Fibroblast of upper back skin (primary cell): ENCODE results near the gene ALG9.

Source experiments
- DNase-seq: peaks from one replicate; pipeline ENCODE4 v3.0.0-alpha.2; 2013

The ALG9 gene

GRCh38 chr11:111878849-111879636 lies 7.7 kb upstream of the ALG9 start, which contains the start of the genes CFAP68 and FDXACB1:
Gene CFAP68 (plus strand): TSS chr11:111879541. CDS start chr11:111879561, 20 bp downstream.
Gene FDXACB1 (minus strand): TSS chr11:111879165. CDS start chr11:111879132, 33 bp downstream.
- DNase-seq, result peak; percentile 97

DNA sequence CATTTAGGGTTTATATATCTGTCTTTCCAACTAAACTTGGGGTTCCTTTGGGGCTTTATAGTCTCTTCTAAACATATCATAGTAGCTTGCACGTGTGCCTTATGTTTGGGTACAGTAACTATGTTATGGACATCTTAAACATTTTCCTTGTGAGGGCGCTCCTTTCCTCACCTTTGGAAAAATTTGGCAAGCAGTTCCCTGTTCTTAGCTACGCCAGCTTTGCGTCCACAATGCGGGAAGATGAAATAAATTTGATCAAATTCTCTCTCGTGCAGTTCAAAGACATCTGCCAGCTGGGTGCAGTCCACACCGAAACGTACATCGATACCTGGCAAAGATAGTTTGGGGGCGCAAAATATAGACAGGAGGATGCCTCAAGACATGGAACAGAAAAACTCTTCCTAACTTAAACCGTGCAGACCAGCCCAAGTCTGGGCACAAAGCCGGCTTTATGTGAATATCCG lies 7.0 kb upstream of the ALG9 start:
- peak; percentile 40 for DNase-seq

GRCh38 chr11:111871693-111872161 lies 346 bp upstream of the ALG9 start:
- DNase-seq, result no peak

GRCh38 chr11:111870522-111870885 lies 877 bp downstream of the ALG9 start:
- no peak for DNase-seq

DNA sequence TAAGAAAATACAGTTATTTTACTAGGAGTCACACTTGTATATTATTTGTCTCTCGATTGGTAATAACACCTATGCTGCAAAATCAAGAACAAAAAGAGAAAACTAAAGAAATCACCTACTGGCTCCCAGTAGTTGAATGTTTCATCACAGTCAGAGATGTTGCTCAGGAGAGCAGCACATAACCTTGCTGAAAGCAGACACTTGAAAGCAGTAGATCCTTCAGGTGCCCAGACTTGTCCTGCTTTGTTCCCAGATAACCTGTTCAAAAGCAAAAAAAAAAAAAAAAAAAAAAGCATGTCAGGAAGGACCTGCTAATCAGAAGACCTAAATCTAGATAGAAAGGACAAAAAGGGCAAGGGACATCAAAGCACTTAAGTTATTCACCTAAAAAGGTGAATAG lies 1.3 kb downstream of the ALG9 start:
- DNase-seq, result no peak

GRCh38 chr11:111860257-111860656 lies 11.1 kb downstream of the ALG9 start:
- no peak for DNase-seq

DNA sequence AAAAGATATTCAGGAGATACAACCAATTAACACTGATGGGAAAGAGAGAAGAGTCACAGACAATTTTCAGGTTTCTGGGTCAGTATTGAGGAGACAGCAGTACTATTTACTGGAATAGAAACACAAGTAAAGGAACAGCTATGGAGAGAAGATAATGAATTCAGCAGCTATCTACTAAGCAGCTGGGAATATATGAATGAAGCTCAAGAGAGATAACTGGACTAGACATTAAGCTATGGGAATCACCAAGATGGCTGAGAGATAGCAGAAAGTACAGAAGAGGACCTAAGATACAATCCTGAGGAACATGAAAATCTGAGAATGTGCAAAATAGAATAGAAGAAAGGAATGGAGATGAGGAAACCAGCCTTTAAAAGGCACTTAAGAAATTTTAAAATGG lies 15.9 kb downstream of the ALG9 start:
- DNase-seq, result no peak

- no peak for DNase-seq
Observed at GRCh38 chr11:111852103-111852502, 19.3 kb downstream of the ALG9 start.

- DNase-seq, result peak; percentile 7
Observed at GRCh38 chr11:111851636-111852035, 19.7 kb downstream of the ALG9 start.

- DNase-seq, result no peak
Observed at GRCh38 chr11:111851067-111851466, 20.3 kb downstream of the ALG9 start.

- no peak for DNase-seq
Observed at GRCh38 chr11:111849631-111850030, 21.8 kb downstream of the ALG9 start.

- peak; percentile 75 for DNase-seq
Observed at GRCh38 chr11:111846636-111847035, 24.7 kb downstream of the ALG9 start.

GRCh38 chr11:111846063-111846462 lies 25.3 kb downstream of the ALG9 start:
- DNase-seq, result peak; percentile 49

DNA sequence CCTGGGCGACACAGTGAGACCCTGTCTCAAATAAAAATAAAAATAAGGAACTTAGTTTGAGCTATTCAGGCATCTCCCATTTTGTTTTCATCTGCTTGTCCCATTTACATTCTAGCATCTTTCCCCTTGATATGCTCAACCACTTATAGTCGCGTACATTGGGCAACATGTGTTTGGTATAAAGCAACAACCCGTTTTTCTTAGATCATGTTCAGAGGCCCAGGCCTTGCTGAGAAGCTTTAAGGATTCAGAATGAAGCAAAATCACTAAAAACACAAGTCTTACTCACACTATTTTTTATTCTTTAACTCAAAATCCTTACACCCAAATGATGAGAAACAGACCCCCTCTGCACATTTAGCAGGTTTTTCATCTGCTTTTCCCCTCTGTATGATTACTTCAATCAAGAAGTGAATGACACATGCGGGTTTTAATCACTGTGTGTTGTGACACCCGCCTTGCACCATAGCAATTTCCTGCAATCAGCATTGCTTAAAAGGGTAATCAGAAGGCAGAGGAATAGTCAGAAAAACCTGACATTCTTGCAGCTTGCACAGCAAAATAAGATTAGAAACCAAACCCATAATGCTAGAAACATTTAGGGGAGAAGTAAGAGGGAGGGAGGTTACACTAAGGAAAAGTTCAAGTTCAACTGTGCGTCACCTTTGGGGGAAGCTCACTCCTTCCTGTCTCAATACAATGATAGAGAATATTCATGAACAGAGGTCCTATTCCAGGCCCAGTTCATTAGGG lies 25.9 kb downstream of the ALG9 start:
- no peak for DNase-seq

GRCh38 chr11:111843661-111844060 lies 27.7 kb downstream of the ALG9 start:
- no peak for DNase-seq

DNA sequence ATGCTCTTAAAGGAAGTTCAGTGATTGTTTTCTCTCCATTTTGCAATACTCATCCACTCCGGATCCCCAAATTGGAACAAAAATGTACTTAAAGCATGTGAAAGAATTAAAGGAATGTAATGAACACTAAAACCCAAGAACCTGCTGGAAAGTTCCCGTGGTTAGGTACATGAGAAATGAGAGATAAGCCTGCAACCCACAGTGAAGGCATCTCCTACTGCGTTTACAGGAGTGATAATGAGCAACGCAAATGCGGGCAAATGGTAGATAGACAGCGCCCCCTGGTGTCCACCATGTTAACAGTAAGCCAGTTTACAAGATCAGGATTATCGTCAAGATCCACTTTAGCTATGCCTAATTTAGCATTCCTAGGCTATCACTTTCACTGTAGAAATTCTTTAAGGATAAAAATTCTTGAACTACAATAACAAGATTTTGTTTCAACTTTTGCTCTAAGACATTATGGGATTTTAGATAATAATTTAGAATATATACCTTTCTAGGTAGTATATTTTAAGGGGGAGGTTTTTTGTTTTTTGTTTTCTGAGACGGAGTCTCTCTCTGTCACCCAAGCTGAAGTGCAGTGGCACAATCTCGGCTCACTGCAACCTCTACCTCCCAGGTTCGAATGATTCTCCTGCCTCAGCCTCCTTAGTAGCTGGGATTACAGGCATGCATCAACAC lies 29.9 kb downstream of the ALG9 start:
- DNase-seq, result peak; percentile 84

DNA sequence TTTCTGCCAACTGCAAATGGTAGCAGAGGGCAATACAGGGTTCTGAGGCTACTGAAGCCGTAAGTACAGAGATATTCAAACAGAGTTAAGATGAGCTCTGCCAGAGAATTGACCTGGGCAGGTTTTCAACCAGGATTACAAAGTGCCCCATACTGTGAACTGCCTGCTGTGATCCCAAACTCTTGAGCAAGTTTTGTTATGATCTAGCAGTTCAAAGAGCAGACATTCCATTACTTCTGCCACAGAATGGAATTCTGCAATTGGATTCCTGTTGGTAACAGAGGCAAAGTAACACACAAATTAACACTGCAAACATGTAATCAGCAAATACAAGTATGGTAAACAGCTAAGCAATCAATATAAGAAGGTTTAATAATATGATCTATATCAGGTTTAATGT lies 31.2 kb downstream of the ALG9 start:
- no peak for DNase-seq

GRCh38 chr11:111838054-111838453 lies 33.3 kb downstream of the ALG9 start:
- DNase-seq, result no peak

DNA sequence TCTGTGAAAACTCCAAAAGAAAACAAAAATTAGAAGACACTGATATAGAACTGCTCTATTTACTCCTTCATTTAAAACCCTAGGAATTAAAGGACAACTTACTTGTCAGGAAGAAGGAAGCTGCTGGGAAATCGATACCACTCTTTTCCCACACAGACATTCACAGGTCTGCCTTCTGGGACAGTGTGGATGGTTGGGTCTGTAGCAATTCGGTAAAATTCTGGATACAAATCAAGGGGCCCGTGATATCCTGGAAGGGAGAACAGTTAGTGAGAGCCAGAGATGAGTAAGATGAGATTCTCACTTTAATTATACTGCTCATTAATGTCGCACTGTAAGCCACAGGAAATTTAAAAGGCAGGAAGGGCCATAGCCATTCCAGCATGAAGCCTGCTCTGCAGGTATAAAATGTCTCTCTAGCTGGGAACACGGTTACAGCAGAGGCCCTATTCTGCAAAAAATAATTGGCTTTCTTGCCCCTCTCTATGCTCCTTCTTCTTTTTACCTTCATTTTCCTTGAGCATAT lies 34.0 kb downstream of the ALG9 start:
- DNase-seq, result no peak

DNA sequence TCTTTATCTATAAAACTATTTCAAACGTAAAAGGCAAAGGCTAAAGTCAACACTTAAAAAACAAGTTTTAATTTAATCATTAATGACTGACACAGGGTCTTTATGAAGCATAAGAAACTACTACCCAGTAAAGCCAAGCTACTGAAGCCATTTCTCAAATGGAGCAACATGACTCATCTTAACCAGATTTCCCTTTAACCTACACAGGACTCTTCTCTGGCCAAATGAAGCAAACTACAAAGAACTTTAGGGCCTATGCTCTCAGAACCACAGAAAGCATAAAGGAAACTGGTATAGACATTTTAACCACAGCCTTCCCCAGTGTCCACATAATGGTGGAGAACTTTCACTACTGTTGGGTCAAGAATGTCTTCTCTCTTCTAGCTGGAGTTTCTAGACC lies 34.7 kb downstream of the ALG9 start:
- DNase-seq, result no peak

DNA sequence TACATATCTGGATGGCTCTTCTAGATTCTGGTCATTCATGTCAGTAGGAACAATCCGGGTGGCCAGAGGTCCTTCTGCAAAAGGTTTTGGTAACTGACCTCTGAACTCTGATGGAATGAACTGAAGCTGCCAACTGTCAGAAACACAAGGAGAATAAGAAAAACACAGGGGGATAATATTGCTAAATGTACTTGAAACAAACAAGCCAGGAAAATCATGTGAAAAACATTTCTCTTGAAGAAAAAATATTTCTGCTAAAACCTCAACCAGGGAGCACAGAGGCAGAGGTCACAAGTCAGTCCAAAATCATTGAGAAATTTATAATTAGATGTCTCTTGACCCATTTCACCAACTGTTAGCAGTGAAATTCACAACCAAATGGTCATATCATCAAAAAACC lies 35.2 kb downstream of the ALG9 start:
- DNase-seq, result no peak

- DNase-seq, result no peak
Observed at GRCh38 chr11:111835665-111836064, 35.7 kb downstream of the ALG9 start.
